ENCODE results near the gene AFF3. TPM values are rescaled to one million over a fixed set of nuclear protein-coding genes. Genes with fewer than 3 reads are reported as not detected.

AFF3 gene
- total and polyA plus RNA-seq, 2 of the 13 experiments (the other 11 are each of a cell fraction or from before 2014, with no cell fraction given): not detected

- intact Hi-C loops (cut with micrococcal nuclease; ENCODE audit: unreplicated experiment) (no loop called here), in situ Hi-C loops (cut with HindIII; ENCODE audit: extremely low pct_ligation_motif_present, low pct_unique_long_range_greater_than_20kb) (no loop called here)
- Histone ChIP-seq H3K4me1 (ENCODE audit: insufficient read depth, low read length) (peaks cover 19% of the 10 kb centered on the region), H3K27ac (ENCODE audit: extremely low read length, insufficient read depth, low read length) (no peak overlapping the region), H3K9me3 (ENCODE audit: low read length) (no peaks in the 10 kb centered on the region), H3K4me2 (ENCODE audit: low read depth, low read length) (no peak overlapping the region), H3K27me3 (ENCODE audit: control insufficient read depth in 1 of 2, insufficient read depth in 2 of 2, low read length in 2 of 2) (no peaks in the 10 kb centered on the region), H4K20me1 (ENCODE audit: insufficient read depth, low read length) (no peaks in the 10 kb centered on the region), H3K4me3 (replicated peaks in 1 of 3; ENCODE audit: insufficient read depth in 1 of 3, low read depth in 2 of 3, low read length in 3 of 3) (no peak overlapping the region), H3K9ac (ENCODE audit: insufficient read depth, low read depth, low read length) (no peak overlapping the region), H3K79me2 (ENCODE audit: insufficient read depth, low read length) (no peaks in the 10 kb centered on the region), H2AFZ (ENCODE audit: low read length) (no peak overlapping the region), H3K36me3 (replicated peaks in 1 of 2; ENCODE audit: control insufficient read depth in 1 of 2, insufficient read depth in 2 of 2, low read length in 2 of 2) (no peaks in the 10 kb centered on the region)
- no peak for DNase-seq (ENCODE audit: low spot score)
- 53% methylated on average over 14 of the region's 14 CpGs for WGBS (ENCODE audit: low lambda C conversion rate)
- no peak for FAIRE-seq
- ATAC-seq: no peak
- ChIA-PET POLR2A (no interaction called here), CTCF (ENCODE audit: low intra/inter-chr PET ratio, low total read pairs) (no interaction called here)
- no TSS peak for BruUV-seq (replicated peaks)
- TF ChIP-seq RFXANK (CRISPR knock-in tag; IDR thresholded peaks at IDR 0.05) (no peak), YEATS4 (CRISPR knock-in tag; IDR thresholded peaks at IDR 0.05; ENCODE audit: borderline replicate concordance) (no peak), KLF12 (CRISPR knock-in tag; IDR thresholded peaks at IDR 0.05; ENCODE audit: borderline replicate concordance) (no peak), PRPF4 (IDR thresholded peaks at IDR 0.05; ENCODE audit: low read depth, low read length, poor library complexity, severe bottlenecking) (no peak), FOXO1 (CRISPR knock-in tag; IDR thresholded peaks at IDR 0.05) (no peak), ZNF362 (CRISPR knock-in tag; IDR thresholded peaks at IDR 0.05; ENCODE audit: borderline replicate concordance) (no peak), ISL2 (CRISPR knock-in tag; IDR thresholded peaks at IDR 0.05) (no peak), FOXK2 (IDR thresholded peaks at IDR 0.05) (no peak), ZNF160 (CRISPR knock-in tag; IDR thresholded peaks at IDR 0.05) (no peak), MBD4 (IDR thresholded peaks at IDR 0.05; ENCODE audit: borderline replicate concordance, low read length) (no peak), HDAC1 (CRISPR knock-in tag; IDR thresholded peaks at IDR 0.05) (no peak), ZFY (CRISPR knock-in tag; IDR thresholded peaks at IDR 0.05) (no peak), NR1H2 (CRISPR knock-in tag; IDR thresholded peaks at IDR 0.05; ENCODE audit: borderline replicate concordance, low read depth) (no peak), DZIP1 (CRISPR knock-in tag; IDR thresholded peaks at IDR 0.05) (no peak), SAP130 (CRISPR knock-in tag; IDR thresholded peaks at IDR 0.05; ENCODE audit: low read depth) (no peak), IKZF4 (CRISPR knock-in tag; IDR thresholded peaks at IDR 0.05; ENCODE audit: borderline replicate concordance, low read depth, not compliant biosample characterization) (no peak)
- TF ChIP-seq, protein P1, sequence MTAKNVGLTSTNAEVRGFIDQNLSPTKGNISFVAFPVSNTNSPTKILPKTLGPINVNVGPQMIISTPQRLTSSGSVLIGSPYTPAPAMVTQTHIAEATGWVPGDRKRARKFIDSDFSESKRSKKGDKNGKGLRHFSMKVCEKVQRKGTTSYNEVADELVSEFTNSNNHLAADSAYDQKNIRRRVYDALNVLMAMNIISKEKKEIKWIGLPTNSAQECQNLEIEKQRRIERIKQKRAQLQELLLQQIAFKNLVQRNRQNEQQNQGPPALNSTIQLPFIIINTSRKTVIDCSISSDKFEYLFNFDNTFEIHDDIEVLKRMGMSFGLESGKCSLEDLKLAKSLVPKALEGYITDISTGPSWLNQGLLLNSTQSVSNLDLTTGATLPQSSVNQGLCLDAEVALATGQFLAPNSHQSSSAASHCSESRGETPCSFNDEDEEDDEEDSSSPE (CRISPR knock-in tag; IDR thresholded peaks at IDR 0.05): no peak
- TF ChIP-seq, protein P2, sequence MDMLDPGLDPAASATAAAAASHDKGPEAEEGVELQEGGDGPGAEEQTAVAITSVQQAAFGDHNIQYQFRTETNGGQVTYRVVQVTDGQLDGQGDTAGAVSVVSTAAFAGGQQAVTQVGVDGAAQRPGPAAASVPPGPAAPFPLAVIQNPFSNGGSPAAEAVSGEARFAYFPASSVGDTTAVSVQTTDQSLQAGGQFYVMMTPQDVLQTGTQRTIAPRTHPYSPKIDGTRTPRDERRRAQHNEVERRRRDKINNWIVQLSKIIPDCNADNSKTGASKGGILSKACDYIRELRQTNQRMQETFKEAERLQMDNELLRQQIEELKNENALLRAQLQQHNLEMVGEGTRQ (IDR thresholded peaks at IDR 0.05; ENCODE audit: low read depth, low read length): no peak
- TF ChIP-seq, protein P2 (CRISPR knock-in tag; IDR thresholded peaks at IDR 0.05; ENCODE audit: borderline replicate concordance): no peak
Measured at GRCh38 chr2:99786636-99787390, 355.6 kb downstream of the AFF3 start.

Data from HepG2 (cell line).